ENCODE results near the gene PDGFD.

Gene PDGFD

GRCh38 chr11:103875855-103876510 is 288.0 kb downstream of the PDGFD start:
- H2AFZ ChIP-seq (ENCODE audit: low read depth, low read length) = no peak overlapping the region
- no peaks in the 10 kb centered on the region for H3K36me3 ChIP-seq (ENCODE audit: insufficient read depth, low read length)
- no peaks in the 10 kb centered on the region for H3K9me3 ChIP-seq (ENCODE audit: low read length)
- no peaks in the 10 kb centered on the region for H3K27me3 ChIP-seq (ENCODE audit: insufficient read depth, low read length)
- H3K4me1 ChIP-seq (ENCODE audit: insufficient read depth, low read length) = no peaks in the 10 kb centered on the region
- H3K4me3 ChIP-seq (ENCODE audit: low read length) = no peak overlapping the region

- no peak overlapping the region for H2AFZ ChIP-seq (ENCODE audit: low read depth, low read length)
- no peaks in the 10 kb centered on the region for H3K4me1 ChIP-seq (ENCODE audit: insufficient read depth, low read length)
- H3K4me3 ChIP-seq (ENCODE audit: low read length) = no peak overlapping the region
- H3K27me3 ChIP-seq (ENCODE audit: insufficient read depth, low read length) = no peaks in the 10 kb centered on the region
- no peaks in the 10 kb centered on the region for H3K9me3 ChIP-seq (ENCODE audit: low read length)
- no peaks in the 10 kb centered on the region for H3K36me3 ChIP-seq (ENCODE audit: insufficient read depth, low read length)
Observed at GRCh38 chr11:103872748-103873147, 291.2 kb downstream of the PDGFD start.

GRCh38 chr11:103871923-103872551 is 291.9 kb downstream of the PDGFD start:
- Histone ChIP-seq H3K9me3 (ENCODE audit: low read length) (no peaks in the 10 kb centered on the region), H3K4me1 (ENCODE audit: insufficient read depth, low read length) (no peaks in the 10 kb centered on the region), H2AFZ (ENCODE audit: low read depth, low read length) (no peak overlapping the region), H3K36me3 (ENCODE audit: insufficient read depth, low read length) (no peaks in the 10 kb centered on the region), H3K27me3 (ENCODE audit: insufficient read depth, low read length) (no peaks in the 10 kb centered on the region), H3K4me3 (ENCODE audit: low read length) (no peak overlapping the region)

- H3K4me3 ChIP-seq (ENCODE audit: low read length) = no peak overlapping the region
- no peaks in the 10 kb centered on the region for H3K27me3 ChIP-seq (ENCODE audit: insufficient read depth, low read length)
- no peaks in the 10 kb centered on the region for H3K36me3 ChIP-seq (ENCODE audit: insufficient read depth, low read length)
- H3K4me1 ChIP-seq (ENCODE audit: insufficient read depth, low read length) = no peaks in the 10 kb centered on the region
- H2AFZ ChIP-seq (ENCODE audit: low read depth, low read length) = no peak overlapping the region
- no peaks in the 10 kb centered on the region for H3K9me3 ChIP-seq (ENCODE audit: low read length)
Observed at GRCh38 chr11:103870821-103871309, 293.1 kb downstream of the PDGFD start.

GRCh38 chr11:103867481-103867880 is 296.5 kb downstream of the PDGFD start:
- no peak overlapping the region for H3K4me3 ChIP-seq (ENCODE audit: low read length)
- no peaks in the 10 kb centered on the region for H3K9me3 ChIP-seq (ENCODE audit: low read length)
- no peak overlapping the region for H2AFZ ChIP-seq (ENCODE audit: low read depth, low read length)
- H3K36me3 ChIP-seq (ENCODE audit: insufficient read depth, low read length) = no peaks in the 10 kb centered on the region
- peaks cover under 1% of the 10 kb centered on the region for H3K4me1 ChIP-seq (ENCODE audit: insufficient read depth, low read length)
- no peaks in the 10 kb centered on the region for H3K27me3 ChIP-seq (ENCODE audit: insufficient read depth, low read length)

- Histone ChIP-seq H3K36me3 (ENCODE audit: insufficient read depth, low read length) (no peaks in the 10 kb centered on the region), H3K9me3 (ENCODE audit: low read length) (no peaks in the 10 kb centered on the region), H3K4me3 (ENCODE audit: low read length) (no peak overlapping the region), H2AFZ (ENCODE audit: low read depth, low read length) (no peak overlapping the region), H3K27me3 (ENCODE audit: insufficient read depth, low read length) (no peaks in the 10 kb centered on the region), H3K4me1 (ENCODE audit: insufficient read depth, low read length) (peaks cover 4% of the 10 kb centered on the region)
Observed at GRCh38 chr11:103863497-103863896, 300.4 kb downstream of the PDGFD start.

GRCh38 chr11:103862802-103863174 is 301.2 kb downstream of the PDGFD start:
- Histone ChIP-seq H3K27me3 (ENCODE audit: insufficient read depth, low read length) (no peaks in the 10 kb centered on the region), H3K36me3 (ENCODE audit: insufficient read depth, low read length) (no peaks in the 10 kb centered on the region), H3K9me3 (ENCODE audit: low read length) (no peaks in the 10 kb centered on the region), H3K4me1 (ENCODE audit: insufficient read depth, low read length) (peaks cover 4% of the 10 kb centered on the region), H3K4me3 (ENCODE audit: low read length) (no peak overlapping the region), H2AFZ (ENCODE audit: low read depth, low read length) (no peak overlapping the region)

GRCh38 chr11:103862094-103862801 is 301.7 kb downstream of the PDGFD start:
- Histone ChIP-seq H3K27me3 (ENCODE audit: insufficient read depth, low read length) (no peaks in the 10 kb centered on the region), H3K4me1 (ENCODE audit: insufficient read depth, low read length) (peaks cover 4% of the 10 kb centered on the region), H3K36me3 (ENCODE audit: insufficient read depth, low read length) (no peaks in the 10 kb centered on the region), H3K9me3 (ENCODE audit: low read length) (no peaks in the 10 kb centered on the region), H2AFZ (ENCODE audit: low read depth, low read length) (no peak overlapping the region), H3K4me3 (ENCODE audit: low read length) (no peak overlapping the region)

Data from neuron (in vitro differentiated cells).